Activated CD8-positive, alpha-beta memory T cell treated with anti-CD3 and anti-CD28 coated beads, Interleukin-2, amount 50 U/mL, for 48 hours (primary cell): ENCODE results near the gene CAMK2G.
"Not testable (repeated sequence)": the region's sequence is repeated elsewhere in the genome, so short reads cannot be mapped to it uniquely, and the experiment has no call there.

Experiments
- DNase-seq: peaks from one replicate; pipeline ENCODE4 v3.0.0-alpha.2; 2020

Gene CAMK2G

DNA sequence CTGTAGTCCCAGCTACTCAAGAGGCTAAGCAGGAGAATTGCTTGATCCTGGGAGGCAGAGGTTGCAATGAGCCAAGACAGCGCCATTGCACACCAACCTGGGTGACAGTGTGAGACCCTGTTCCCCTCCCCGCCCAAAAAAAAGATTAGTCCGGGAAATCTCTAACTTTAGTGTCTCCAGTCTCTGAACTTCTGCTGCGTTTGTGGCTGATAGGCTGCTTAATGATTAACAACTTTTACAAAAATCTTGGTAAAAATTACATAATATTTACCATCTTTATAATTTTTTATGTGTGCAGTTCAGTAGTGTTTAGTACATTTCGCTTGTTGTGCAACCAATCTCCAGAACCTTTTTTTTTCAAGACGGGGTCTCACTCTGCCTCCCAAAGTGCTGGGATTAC, 26.9 kb upstream of the CAMK2G start:
- DNase-seq: no peak

DNA sequence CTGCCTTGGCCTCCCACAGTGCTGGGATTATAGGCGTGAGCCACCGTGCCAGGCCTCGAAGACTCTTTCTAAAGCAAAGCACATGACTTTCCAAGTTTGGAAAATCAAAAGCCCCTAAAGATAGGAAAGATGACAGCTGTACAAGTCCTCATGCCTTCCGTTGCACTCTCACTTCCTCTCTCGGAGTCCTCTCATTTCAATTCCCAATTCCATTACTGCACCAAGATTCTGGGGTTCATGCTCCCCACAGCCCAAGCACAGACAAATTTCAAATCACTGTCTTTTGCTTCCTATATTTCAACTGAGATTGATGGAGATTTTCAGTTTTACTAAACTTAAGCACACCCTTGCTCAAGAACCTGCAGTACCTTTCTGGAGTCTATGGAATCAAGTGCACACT, 25.7 kb upstream of the CAMK2G start:
- no peak for DNase-seq

DNA sequence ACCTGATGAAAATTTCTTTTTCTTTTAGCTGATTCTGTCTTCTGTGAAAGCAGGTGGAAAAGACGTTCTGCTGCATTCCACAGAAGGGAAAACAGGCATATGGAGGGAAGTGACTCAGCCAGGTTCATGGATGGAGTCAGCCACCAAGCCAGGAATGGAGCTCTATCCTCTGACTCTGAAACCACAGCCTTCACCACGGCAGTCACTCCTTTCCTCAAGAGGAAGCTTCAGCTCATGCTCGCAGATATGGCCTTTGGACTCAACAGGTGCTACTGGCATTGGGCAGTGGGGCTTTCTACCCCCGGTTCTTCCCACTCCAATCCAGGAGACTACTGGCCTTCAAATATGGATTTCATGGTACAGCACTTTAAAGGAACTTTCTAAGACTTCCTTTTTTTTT, 25.1 kb upstream of the CAMK2G start:
- DNase-seq: no peak

DNA sequence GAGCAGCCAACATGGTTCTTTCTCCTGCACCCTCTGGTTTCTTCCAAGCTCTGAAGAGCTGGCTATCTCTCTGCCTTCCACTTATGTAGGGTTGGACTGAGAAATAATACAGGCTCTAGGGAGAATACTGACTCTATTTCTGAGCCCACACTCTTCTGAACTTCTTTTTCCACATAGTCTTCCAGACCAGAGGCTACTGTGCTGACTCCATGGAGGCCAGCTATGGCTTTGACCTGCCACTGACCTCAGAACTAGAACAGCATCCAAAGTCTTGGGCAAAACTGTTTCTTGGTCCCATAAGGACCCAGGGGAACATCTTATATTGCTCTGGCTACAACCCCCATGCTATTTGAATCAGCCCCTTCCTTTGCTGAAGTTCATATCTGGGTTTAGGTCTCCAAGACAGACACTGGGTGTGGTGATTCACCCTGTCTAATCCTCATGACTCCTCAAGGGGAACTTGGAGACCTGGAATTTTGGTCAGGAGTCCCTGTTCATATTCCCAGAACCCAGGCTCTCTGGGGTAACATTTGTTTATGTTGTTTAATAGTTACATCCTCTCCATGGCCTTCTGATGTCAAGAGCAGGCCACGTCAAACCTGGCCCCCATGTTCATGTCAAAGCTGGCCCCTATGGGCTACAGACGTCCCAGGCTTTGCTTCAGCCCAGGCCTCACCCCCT, 24.5 kb upstream of the CAMK2G start:
- DNase-seq: no peak

DNA sequence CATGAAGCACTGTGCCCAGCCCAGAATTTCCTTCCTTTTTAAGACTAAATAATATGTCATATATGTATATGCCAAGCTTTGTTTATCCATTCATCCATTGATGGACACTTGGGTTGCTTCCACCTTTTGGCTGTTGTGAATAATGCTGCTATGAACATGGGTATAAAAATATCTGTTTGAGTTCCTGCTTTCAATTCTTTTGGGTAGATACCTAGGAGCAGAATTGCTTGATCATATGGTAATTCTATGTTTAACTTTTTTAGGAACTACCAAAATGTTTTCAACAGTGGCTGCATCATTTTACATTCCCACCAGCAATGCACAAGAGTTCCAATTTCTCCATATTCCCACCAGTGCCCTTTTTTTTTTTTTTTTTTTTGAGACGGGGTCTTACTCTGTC, 23.3 kb upstream of the CAMK2G start:
- DNase-seq: no peak

DNA sequence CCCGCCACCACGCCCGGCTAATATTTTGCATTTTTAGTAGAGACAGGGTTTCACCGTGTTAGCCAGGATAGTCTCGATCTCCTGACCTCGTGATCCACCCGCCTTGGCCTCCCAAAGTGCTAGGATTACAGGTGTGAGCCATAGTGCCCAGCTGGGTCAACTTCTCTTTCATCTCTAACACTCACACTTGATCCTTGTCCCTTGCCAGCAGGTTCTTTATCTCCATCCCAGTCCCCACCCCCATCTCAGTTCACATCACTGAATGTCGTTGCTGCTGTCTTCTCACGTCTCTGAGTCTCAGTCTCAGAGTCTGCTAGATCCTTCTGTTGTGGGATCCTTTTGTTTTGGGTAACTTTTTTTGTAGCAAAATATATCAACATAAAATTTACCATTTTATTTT, 21.0 kb upstream of the CAMK2G start:
- DNase-seq: not testable (repeated sequence)

DNA sequence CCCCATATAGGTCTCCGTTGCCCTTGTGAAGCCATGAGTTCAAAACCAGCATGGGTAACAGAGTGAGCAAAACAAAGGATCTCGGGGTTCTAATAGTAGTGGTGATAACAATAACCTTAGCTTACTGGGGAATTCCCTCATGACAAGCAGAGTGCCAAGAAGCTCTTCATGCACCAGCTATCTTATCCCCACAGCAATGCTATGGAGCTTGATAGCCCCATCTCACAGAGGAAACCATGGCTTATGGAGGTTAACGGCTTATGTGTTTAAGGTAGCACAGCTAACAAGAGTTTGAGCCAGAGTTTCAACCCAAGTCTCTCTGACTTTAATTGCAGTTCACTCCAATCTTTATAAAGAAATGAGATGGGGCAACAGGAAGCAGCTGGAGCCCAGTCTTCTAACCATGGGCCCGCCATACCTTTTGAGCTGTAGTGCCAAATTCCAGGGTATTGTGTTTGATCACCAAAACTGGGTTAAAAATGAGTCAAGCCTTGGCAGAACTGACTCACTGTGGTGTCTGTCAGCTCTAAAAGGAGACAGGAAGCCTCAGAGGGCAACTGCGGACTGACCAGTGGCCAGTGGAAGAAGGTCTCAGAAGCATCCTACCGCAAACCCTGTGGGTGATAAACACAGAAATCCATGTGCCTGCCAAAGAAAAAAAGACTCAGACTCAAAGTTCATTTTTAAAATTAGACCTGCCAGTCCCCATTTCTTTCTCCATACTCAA, 20.1 kb upstream of the CAMK2G start:
- DNase-seq: no peak

DNA sequence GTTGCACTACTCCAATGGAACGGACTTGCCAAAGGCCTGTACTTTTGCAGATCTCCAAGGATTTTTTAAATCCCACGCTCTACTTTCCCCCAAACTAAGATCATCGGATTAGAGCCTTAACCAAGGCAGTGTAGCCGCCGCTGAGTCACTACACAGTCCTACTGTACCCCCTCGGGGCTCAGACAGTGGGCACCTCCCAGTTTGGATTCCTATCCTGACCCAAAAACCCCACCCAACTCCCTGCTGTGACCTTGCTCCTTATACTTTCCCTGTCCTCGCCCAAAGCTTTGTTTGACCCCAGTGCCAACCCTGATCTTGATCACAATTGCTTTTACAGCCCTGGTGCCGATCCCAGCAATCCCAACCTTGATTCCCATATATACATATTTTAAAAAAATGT, 19.1 kb upstream of the CAMK2G start:
- no peak for DNase-seq

DNA sequence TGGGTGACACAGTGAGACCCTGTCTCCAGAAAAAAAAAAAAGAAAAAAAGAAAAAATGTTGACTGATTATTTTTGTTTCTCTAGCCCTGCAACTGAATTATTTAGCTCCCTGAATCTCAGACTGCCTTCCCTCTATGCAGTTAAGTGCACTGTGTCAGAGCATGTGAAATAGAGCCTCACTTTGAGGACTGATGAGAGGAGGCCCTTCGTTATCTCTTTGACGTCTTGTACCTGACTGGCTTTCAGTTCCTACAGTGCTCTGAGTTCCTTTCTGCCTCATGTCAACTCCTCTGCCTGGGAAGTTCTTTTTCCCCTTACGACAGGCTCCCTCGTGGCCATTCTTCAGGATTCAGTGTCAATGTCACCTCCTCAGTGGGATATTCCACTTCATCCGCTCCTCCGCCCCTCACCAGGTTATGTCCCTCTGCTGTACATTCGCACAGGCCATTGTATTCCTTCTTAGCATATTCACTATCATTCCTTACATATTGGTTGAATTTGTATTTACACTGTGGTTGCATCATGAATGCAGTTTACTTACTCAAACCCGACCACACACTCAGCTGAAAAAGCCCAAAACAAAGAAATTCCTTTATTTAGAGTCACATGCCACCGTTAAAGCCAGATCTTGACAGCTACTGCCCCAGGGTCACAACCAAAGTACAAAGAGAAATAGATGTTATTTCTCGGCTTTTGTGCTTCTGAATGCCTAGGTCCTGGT, 18.1 kb upstream of the CAMK2G start:
- no peak for DNase-seq

DNA sequence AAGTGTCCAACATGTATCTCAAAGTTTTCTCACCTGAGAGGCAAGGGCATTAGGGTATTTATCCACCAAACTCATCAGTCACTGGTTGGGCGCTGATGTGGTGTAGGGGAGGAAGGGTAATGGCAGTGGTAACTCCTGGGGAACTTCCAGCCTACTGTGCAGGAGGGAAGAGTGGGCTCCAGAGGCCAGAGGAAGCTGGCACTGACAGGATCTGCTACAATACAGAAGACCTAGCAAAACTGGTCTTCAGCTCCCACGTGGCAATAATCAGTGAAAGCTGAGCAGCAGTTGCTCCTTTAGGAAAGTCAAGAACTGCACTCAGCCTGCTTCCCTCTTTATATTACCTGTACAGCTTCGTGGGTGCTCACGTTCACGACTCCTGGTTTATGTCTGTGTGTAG, 17.2 kb upstream of the CAMK2G start:
- no peak for DNase-seq

DNA sequence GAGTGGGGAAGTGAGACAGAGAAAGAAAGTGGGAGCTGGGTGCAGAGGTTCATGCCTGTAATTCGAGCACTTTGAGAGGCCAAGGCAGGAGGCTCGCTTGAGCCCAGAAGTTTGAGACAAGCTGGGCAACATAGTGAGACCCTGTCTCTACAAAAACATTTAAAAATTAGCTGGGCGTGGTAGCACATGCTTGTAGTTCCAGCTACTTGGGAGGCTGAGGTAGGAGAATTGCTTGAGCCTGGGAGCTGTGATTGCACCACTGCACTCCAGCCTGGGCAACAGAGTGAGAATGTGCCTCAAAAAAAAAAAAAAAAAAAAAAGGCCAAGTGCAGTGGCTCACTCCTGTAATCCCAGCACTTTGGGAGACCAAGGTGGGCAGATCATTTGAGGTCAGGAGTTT, 16.5 kb upstream of the CAMK2G start:
- DNase-seq: not testable (repeated sequence)

DNA sequence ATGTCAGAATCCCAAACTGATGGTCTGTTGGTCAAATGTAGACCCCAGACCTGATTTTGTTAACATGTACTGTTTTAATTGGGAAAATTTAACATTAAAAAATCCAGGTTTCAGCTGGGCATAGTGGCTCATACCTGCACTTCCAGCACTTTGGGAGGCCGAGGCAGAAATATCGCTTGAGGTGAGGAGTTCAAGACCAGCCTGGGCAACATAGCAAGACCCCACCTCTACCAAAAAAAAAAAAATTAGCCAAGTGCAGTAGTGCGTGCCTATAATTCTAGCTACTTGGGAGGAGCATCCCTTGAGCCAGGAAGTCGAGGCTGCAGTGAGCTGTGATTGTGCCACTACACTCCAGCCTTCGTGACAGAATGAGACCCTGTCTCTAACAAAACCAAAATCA, 15.9 kb upstream of the CAMK2G start:
- DNase-seq: no peak

DNA sequence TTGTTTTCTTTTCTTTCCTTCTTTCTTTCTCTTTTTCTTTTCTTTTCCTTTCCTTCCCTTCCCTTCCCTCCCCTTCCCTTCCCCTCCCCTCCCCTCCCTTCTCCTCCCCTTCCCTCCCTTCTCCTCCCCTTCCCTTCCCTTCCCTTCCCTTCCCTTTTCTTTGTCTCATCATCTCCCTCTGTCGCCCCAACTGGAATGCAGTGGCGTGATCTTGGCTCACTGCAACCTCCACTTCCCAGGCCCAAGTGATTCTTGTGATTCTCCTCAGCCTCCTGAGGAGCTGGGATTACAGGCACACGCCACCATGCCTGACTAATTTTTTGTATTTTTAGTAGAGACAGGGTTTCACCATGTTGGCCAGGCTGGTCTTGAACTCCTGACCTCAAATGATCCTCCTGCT, 15.1 kb upstream of the CAMK2G start:
- DNase-seq: not testable (repeated sequence)

DNA sequence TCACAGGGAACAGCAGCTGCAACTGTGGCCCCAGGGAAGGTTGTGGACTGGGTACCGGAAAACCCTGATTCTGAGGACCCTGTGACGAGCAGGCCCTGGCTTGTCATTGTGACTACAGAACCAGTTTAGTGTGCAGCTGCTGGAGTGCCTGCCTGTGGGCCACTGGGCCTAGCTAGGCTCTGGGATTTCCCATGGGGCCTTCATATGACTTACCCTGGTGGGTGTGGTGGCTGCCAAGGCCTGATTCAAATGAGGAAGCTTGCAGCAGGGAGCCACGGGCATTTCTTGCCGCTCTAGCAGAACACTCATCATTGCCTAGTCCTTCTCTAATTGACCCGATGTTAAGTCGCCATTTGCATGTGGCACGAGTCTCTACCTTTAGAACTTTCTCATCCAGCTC, 14.7 kb upstream of the CAMK2G start:
- DNase-seq: no peak

DNA sequence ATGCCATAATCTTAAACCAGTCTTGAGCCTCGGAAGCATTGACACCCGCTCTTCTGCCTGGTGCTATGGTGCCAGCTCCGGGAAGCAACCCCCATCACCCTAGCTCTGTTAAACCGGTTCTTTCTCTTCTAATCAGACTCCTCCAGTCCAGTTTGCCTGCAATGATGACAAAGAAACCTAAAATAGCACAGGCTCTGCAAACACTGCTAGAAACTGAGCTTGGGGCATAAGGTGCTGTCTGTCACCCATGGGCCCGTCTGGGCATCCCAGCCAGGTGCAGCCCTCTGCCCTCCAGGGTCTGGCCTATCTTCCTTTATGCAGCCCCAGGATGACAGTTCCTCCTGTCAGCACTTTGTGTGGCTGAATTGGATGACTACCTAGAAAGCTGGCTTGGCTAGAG, 14.2 kb upstream of the CAMK2G start:
- no peak for DNase-seq

DNA sequence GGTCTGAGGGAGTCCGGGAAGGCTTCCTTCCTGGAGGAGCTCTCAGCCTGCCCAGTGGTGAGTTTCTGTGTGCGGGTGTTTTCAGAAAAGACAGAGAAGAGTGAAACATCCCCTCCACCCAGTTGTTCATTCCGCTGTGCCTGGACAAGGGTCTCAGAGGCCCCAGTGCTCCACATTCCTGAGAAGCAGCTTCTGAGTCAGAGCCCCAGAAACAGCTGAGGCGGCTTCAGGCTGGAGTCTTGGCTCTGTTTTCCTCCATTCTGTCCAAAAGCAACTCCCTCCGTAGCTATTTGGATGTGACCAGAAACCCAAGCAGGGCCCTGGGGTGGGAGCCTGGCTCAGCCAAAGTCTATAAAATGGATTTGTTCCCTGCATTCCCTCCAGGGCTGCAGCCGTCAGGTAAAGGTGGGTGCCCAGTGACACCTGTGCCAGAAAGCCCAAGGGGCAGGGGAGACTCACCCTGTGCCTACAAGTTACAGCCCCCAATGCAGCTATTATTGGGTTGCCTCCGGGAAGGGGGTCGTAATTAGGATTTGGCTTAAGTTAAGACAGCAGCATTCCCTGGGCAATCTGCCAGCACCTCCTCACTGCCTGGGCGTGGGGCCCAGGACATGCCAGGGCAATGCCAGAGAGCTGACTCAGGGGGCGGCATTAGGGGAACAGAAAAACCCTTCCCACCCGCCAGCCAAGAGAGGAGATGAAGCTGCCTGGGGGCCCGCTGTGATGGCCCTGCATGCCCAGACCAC, 13.1 kb upstream of the CAMK2G start:
- DNase-seq: no peak

DNA sequence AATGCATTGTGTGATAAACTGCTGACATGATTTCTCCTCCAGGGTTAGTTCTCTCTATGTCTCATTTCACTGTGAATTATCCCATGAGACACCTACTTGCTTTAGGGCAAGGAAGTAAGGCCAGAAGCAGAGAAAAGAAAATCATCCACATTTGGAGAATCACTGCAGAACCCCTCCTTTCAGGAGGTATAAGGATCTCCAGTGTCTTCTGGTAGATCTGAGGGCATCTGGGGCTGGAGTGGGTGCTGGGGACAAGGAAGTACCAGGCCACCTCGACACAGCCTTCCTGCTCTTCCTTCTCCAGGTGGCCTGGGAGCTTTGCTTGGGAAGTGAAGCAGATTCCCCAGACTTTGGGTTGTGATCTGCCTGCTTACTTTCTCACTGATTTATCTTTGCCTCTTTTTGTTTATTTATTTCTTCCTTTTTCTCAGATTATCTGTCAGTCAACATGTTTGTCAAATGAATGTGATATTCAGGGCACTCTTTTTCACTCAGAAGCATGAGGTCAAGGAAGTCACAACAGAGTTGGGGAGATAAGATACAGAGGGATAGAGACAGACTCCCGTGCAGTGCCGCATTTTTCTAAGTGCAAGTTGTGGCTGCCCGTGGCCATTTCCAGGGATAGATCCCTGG, 12.4 kb upstream of the CAMK2G start:
- DNase-seq: no peak

DNA sequence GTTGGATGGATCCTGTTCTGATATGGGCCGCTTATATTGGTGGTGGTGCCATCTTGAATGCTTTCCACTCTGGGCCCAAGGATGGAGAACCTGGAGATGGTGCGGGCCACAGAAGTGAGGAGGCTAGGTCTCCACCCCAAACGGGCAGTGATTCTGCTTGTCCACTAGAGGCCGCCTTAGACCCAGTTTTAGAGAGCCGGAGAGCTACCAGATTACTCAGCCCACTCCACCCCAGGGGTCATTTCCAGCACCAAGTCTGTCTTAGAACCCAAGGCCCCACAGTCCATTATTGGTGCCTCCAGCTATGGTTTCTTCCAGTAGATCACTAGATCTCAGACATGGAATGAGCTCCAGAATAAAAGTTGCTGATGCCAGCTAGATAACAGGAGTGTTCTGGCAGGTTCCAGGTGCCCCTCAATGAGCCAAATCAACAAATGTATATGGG, 11.8 kb upstream of the CAMK2G start:
- DNase-seq: peak; percentile 78

DNA sequence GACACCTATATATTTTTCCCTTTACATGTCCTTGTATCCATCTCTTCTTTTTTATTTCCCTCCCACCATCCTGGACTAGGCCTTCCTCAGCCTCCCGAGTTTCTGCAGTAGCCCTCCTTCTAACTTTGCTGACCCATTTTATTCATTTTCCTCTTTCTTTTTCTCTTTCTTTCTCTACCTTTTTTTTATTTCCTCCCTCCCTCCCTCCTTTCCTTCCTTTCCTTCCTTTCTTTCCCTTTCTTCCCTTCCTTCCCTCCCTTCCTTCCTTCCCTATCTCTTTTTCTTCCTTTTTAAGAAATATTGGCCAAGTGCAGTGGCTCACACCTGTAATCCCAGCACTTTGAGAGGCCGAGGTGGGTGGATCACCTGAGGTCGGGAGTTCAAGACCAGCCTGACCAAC, 9.7 kb upstream of the CAMK2G start:
- DNase-seq: no peak

DNA sequence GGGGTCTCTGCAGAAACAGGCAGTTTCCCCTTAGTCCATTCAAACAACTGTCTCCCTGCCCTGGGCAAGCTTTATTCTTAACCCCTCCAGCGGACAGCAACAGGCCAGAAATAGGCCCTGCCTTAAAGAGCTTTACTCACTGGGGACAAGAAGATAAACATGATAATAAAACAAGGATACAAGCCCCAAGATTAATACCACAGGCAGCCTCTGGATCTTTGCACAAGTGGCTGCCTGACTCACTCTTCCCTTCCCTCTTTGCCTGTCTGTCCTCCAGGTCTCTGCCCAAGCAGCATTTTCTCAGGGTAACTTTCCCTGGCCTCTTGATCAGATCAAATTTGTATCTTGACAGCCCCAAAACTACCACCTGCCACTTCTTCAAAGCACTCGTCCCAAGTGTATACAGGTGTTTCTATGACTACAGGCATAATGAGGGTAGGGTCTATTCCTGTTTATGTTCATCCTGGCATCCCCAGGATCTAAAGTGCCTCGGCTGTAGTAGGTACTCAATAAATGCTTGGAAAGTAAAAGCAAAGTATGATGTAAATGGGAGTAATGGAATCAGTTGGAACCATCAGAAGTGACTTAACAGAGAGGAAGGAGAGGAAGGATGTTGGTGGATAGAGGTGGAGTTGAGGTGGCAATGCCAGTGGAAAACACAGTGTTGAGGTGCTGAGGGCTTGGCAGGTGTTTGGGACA, 7.0 kb upstream of the CAMK2G start:
- DNase-seq: no peak

DNA sequence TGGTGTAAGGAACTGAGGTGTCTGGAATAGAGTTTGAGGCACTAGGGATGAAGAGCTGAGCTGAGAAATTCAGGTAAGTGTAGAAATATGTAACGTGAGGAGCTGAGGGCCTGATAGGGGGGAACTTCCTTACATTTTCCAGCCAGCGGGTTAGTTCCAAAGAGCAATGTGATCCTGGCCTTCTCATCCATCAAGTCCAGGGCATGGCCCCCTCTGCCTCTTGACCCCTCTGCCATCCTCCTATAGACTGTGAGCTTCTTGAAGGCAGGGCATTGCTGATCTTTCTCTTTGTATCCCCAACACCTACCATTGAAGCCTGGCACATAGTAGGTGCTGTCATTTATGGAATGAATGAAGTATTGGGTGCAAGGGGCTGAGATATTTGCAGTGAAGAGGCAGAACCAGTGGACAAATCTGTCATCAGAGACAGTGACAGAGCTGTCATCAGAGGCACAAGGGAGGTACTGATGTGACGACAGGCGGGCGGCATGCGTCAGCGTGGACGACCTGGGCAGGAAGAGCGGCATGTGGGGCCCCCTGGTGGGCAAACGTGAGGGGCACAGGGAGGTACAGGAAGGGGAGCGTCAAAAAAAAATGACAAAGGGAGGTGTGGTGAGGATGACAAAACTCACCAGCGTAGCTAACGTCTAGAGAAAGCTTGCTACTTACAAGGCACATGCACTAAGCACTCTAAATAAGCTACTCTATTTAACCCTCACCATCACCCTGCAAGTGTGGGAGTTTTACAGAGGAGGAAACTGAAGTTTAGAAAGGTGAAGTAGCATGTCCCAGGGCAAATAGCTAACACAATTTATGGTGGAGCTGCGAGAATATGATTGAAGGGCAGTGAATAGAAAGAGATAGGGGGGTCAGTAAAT, 5.2 kb upstream of the CAMK2G start:
- DNase-seq: peak; percentile 93
